ENCODE measurements around the gene QPRT.
A peak's percentile ranks its signal among the peaks of the same experiment; 100 is the strongest.
"Not testable (repeated sequence)": the region's sequence is repeated elsewhere in the genome, so short reads cannot be mapped to it uniquely, and the experiment has no call there.

Gene QPRT

DNA sequence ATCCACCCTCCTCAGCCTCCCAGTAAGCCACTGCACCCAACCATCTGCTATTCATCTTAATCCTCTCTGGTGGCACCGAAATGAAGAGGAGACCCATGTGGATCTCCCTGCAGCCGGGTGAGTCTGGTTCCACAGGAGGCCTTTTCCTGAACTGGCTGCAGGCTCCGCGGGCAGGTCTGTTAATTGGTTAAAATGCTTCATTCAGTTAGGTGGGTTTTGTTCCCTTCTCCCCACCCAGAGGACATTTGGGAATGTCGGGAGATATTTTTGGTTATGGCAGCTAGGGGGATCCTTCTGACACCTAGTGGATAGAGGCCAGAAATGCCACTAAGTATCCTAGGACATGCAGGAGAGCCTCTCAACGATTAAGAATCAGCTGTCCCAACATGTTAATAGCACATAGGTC lies 50.1 kb downstream of the QPRT start:
- H3K36me3 ChIP-seq = no peaks in the 10 kb centered on the region
- TF ChIP-seq, protein P1, sequence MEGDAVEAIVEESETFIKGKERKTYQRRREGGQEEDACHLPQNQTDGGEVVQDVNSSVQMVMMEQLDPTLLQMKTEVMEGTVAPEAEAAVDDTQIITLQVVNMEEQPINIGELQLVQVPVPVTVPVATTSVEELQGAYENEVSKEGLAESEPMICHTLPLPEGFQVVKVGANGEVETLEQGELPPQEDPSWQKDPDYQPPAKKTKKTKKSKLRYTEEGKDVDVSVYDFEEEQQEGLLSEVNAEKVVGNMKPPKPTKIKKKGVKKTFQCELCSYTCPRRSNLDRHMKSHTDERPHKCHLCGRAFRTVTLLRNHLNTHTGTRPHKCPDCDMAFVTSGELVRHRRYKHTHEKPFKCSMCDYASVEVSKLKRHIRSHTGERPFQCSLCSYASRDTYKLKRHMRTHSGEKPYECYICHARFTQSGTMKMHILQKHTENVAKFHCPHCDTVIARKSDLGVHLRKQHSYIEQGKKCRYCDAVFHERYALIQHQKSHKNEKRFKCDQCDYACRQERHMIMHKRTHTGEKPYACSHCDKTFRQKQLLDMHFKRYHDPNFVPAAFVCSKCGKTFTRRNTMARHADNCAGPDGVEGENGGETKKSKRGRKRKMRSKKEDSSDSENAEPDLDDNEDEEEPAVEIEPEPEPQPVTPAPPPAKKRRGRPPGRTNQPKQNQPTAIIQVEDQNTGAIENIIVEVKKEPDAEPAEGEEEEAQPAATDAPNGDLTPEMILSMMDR (IDR thresholded peaks at IDR 0.05; ENCODE audit: low read depth, low read length) = peak; percentile 72
- peak; percentile 71 for DNase-seq

DNA sequence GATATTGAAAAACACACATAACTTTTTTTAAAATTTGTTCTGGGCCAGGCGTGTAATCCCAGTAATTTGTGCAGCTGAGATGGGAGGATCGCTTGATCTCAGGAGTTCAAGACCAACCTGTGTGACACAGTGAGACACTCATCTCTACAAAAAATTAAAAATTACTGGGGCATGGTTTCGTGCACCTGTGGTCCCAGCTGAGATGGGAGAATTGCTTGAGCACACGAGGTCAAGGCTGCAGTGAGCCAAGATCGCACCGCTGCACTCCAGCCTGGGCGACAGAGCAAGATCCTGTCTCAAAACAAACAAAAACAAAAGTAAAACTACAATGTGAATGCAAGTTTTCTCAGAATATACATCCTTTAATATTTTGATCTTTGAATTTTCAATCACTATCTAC lies 51.7 kb downstream of the QPRT start:
- no peaks in the 10 kb centered on the region for H3K9me3 ChIP-seq (ENCODE audit: severe bottlenecking)
- no peaks in the 10 kb centered on the region for H3K27me3 ChIP-seq (ENCODE audit: insufficient read depth, low read depth, severe bottlenecking)
- H3K4me3 ChIP-seq (ENCODE audit: low read depth, low read length) = no peak overlapping the region
- TF ChIP-seq, protein P1 (IDR thresholded peaks at IDR 0.05; ENCODE audit: low read depth, low read length) = no peak
- no peak overlapping the region for H3K27ac ChIP-seq
- H3K36me3 ChIP-seq = no peaks in the 10 kb centered on the region
- DNase-seq = no peak

More for the DNA sequence above, 50.1 kb downstream of the QPRT start:
- Histone ChIP-seq H3K9me3 (ENCODE audit: severe bottlenecking) (no peaks in the 10 kb centered on the region), H3K4me3 (ENCODE audit: low read depth, low read length) (peak overlapping the region; percentile 38), H3K27me3 (ENCODE audit: insufficient read depth, low read depth, severe bottlenecking) (no peaks in the 10 kb centered on the region), H3K27ac (peak overlapping the region; percentile 85)

DNA sequence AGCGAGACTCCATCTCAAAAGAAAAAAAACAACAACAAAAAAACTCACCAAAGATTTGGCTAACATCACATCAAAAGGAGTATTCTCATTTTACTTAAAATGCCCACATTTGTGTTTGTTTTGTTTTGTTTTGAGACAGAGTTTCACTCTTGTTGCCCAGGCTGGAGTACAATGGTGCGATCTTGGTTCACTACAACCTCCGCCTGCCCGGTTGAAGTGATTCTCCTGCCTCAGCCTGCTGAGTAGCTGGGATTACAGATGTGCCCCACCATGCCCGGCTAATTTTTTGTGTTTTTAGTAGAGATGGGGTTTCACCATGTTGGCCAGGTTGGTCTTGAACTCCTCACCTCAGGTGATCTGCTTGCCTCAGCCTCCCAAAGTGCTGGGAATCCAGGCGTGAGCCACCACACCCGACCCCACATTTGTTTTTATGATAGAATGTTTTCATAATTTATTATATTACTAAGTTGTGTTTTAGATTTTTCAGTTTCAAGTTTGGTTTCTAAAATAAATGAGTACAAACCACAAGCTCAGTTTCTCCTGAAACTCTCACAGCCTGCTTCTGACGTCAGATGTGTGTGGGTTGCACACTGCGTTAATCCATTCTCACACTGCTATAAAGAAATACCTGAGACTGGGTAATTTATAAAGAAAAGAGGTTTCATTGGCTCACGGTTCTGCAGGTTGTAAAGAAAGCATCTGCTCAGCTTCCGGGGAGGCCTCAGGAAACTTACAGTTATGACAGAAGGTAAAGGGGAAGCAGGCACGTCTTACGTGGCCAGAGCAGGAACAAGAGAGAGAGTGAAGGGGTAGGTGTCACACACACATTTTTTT lies 53.0 kb downstream of the QPRT start:
- not testable (repeated sequence) for H3K36me3 ChIP-seq; H3K4me3 ChIP-seq (ENCODE audit: low read depth, low read length); H3K27ac ChIP-seq; H3K27me3 ChIP-seq (ENCODE audit: insufficient read depth, low read depth, severe bottlenecking); H3K9me3 ChIP-seq (ENCODE audit: severe bottlenecking); DNase-seq

DNA sequence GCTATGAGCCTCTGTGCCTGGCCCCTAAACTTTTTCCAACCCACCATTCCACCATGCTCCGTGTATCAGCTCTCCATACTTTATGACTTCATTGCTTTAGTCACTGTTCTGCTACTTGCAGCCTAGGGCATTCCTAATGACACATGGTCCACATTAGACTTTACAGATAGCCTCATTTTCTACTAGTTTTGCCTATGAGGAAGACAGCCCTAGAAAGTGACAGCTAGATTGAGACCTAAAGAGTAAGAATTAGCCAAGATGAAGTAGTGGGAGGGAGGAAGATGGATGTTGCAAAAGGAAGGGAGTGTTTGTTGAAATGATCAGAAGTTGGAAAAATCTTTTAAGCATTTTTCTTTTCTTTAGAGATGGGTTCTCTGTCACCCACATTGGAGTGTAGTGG lies 55.8 kb downstream of the QPRT start:
- Histone ChIP-seq H3K9me3 (ENCODE audit: severe bottlenecking) (no peaks in the 10 kb centered on the region), H3K36me3 (no peaks in the 10 kb centered on the region), H3K27me3 (ENCODE audit: insufficient read depth, low read depth, severe bottlenecking) (no peaks in the 10 kb centered on the region), H3K4me3 (ENCODE audit: low read depth, low read length) (no peak overlapping the region), H3K27ac (no peak overlapping the region)
- TF ChIP-seq, protein P1 (IDR thresholded peaks at IDR 0.05; ENCODE audit: low read depth, low read length) = no peak
- DNase-seq = no peak

DNA sequence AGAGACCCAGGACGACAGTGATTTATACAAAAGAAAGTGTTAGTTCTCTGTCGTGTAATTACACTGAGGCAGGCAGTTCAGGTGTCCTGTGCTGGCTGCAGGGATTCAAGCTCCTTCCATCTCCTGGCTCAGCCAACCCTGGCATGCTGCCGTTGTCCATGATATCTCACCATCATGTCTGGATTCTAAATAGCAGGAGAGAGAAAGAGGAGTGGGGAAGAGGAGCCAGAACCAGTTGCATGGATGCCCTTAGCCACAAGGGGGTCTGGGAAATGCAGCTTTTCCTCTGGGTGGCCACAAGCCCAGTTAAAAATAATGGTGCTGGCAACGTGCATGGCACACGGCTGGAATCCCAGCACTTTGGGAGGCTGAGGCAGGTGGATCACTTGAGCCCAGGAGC lies 57.1 kb downstream of the QPRT start:
- DNase-seq = peak; percentile 18
- TF ChIP-seq, protein P1 (IDR thresholded peaks at IDR 0.05; ENCODE audit: low read depth, low read length) = peak; percentile 41
- Histone ChIP-seq H3K27me3 (ENCODE audit: insufficient read depth, low read depth, severe bottlenecking) (no peaks in the 10 kb centered on the region), H3K27ac (no peak overlapping the region), H3K36me3 (no peaks in the 10 kb centered on the region), H3K4me3 (ENCODE audit: low read depth, low read length) (no peak overlapping the region), H3K9me3 (ENCODE audit: severe bottlenecking) (no peaks in the 10 kb centered on the region)

DNA sequence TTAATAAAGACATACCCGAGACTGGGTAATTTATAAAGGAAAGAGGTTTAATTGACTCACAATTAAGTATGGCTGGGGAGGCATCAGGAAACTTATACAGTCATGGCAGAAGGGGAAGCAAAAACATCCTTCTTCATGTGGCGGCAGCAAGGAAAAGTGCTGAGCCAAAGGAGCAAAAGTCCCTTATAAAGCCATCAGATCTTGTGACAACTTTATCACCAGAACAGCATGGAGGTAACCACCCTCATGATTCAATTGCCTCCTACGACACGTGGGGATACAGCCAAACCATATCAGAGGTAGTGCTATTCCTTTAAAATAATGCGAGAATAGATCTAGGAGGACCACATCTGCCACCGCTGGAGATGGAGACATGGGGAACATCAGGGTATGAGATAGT lies 57.8 kb downstream of the QPRT start:
- H3K36me3 ChIP-seq = no peaks in the 10 kb centered on the region
- no peak overlapping the region for H3K27ac ChIP-seq
- no peak for DNase-seq
- H3K9me3 ChIP-seq (ENCODE audit: severe bottlenecking) = no peaks in the 10 kb centered on the region
- H3K4me3 ChIP-seq (ENCODE audit: low read depth, low read length) = no peak overlapping the region
- TF ChIP-seq, protein P1 (IDR thresholded peaks at IDR 0.05; ENCODE audit: low read depth, low read length) = no peak
- H3K27me3 ChIP-seq (ENCODE audit: insufficient read depth, low read depth, severe bottlenecking) = no peaks in the 10 kb centered on the region

Measured in WERI-Rb-1 (cell line).